NCI-H2171 (cell line): ENCODE data around the gene EPHX1.
"Not testable (repeated sequence)": the region's sequence is repeated elsewhere in the genome, so short reads cannot be mapped to it uniquely, and the experiment has no call there.

Experiments
- DNase-seq: peaks from one replicate; lab custom pipeline; 2025; lab: John Stamatoyannopoulos, UW

The EPHX1 gene

GRCh38 chr1:225881081-225881958 lies 71.4 kb downstream of the EPHX1 start:
- no peak for DNase-seq

GRCh38 chr1:225881959-225882693 lies 72.2 kb downstream of the EPHX1 start, which contains the start of gene TMEM63A:
TSS of gene TMEM63A (minus strand) at chr1:225882380. CDS start at chr1:225877580, 4,800 bp downstream.
- no peak for DNase-seq

- no peak for DNase-seq
Observed at GRCh38 chr1:225882694-225883615, 73.0 kb downstream of the EPHX1 start.

GRCh38 chr1:225883616-225884265 lies 73.8 kb downstream of the EPHX1 start:
- no peak for DNase-seq

GRCh38 chr1:225885336-225885735 lies 75.4 kb downstream of the EPHX1 start:
- DNase-seq, result no peak

- DNase-seq, result no peak
Observed at GRCh38 chr1:225886159-225887029, 76.5 kb downstream of the EPHX1 start.

GRCh38 chr1:225887030-225887314 lies 77.0 kb downstream of the EPHX1 start:
- no peak for DNase-seq

- not testable (repeated sequence) for DNase-seq
Observed at GRCh38 chr1:225887554-225888288, 77.8 kb downstream of the EPHX1 start.

GRCh38 chr1:225888289-225888897 lies 78.5 kb downstream of the EPHX1 start:
- no peak for DNase-seq

- no peak for DNase-seq
Observed at GRCh38 chr1:225888898-225889601, 79.1 kb downstream of the EPHX1 start, which contains the start of gene LEFTY1. TSS of gene LEFTY1 (minus strand) at chr1:225889146. CDS start at chr1:225889066, 80 bp downstream.

GRCh38 chr1:225889743-225890142 lies 79.8 kb downstream of the EPHX1 start:
- DNase-seq, result no peak

- no peak for DNase-seq
Observed at GRCh38 chr1:225890346-225891228, 80.7 kb downstream of the EPHX1 start.

GRCh38 chr1:225891229-225891972 lies 81.5 kb downstream of the EPHX1 start:
- DNase-seq, result no peak

- DNase-seq, result no peak
Observed at GRCh38 chr1:225892307-225892706, 82.4 kb downstream of the EPHX1 start.
